ENCODE results near the gene KIAA1328. TPM values are rescaled to one million over a fixed set of nuclear protein-coding genes. Genes with fewer than 3 reads are reported as not detected.

Gene KIAA1328
- polyA plus RNA-seq, 1 donor from 2014 or later = 8.5 TPM

- Histone ChIP-seq H3K9me2 (ENCODE audit: insufficient read depth, low read length) (no peaks in the 10 kb centered on the region), H3K9me3 (ENCODE audit: low read length) (no peaks in the 10 kb centered on the region), H3K27ac (ENCODE audit: low read length) (no peak overlapping the region), H3K4me3 (ENCODE audit: low read length) (no peak overlapping the region), H3F3A (ENCODE audit: insufficient read depth, low read length, poor library complexity, severe bottlenecking) (no peaks in the 10 kb centered on the region), H3K4me2 (ENCODE audit: low read length) (no peak overlapping the region), H3K27me3 (ENCODE audit: insufficient read depth, low read depth, low read length) (no peaks in the 10 kb centered on the region), H3K9ac (ENCODE audit: low read length) (no peak overlapping the region), H3K79me2 (replicated peaks; ENCODE audit: insufficient read depth, low read length) (no peaks in the 10 kb centered on the region), H2AFZ (ENCODE audit: low read depth, low read length) (no peak overlapping the region), H4K20me1 (ENCODE audit: insufficient read depth) (no peaks in the 10 kb centered on the region), H3K36me3 (ENCODE audit: insufficient read depth, low read length) (no peaks in the 10 kb centered on the region)
- TF ChIP-seq REST (IDR thresholded peaks at IDR 0.05; ENCODE audit: borderline replicate concordance) (no peak), SMC3 (conservative IDR thresholded peaks at IDR 0.05; ENCODE audit: poor library complexity) (no peak), MXI1 (conservative IDR thresholded peaks at IDR 0.05; ENCODE audit: poor library complexity, severe bottlenecking) (no peak), RAD21 (conservative IDR thresholded peaks at IDR 0.05) (no peak), EZH2 (IDR thresholded peaks at IDR 0.05; ENCODE audit: borderline replicate concordance, insufficient read depth, low read length, poor library complexity, severe bottlenecking) (no peak), TAF1 (IDR thresholded peaks at IDR 0.05; ENCODE audit: low read depth) (no peak), POLR2AphosphoS5 (IDR thresholded peaks at IDR 0.05) (no peak), CTCF (IDR thresholded peaks at IDR 0.05; ENCODE audit: poor library complexity, severe bottlenecking) (no peak), EP300 (conservative IDR thresholded peaks at IDR 0.05; ENCODE audit: poor library complexity, severe bottlenecking) (no peak)
Observed at GRCh38 chr18:37012452-37012851, 183.5 kb downstream of the KIAA1328 start.

- no peaks in the 10 kb centered on the region for H3K9me2 ChIP-seq (ENCODE audit: insufficient read depth, low read length)
- TF ChIP-seq TAF1 (IDR thresholded peaks at IDR 0.05; ENCODE audit: low read depth) (no peak), POLR2AphosphoS5 (IDR thresholded peaks at IDR 0.05) (no peak), MXI1 (conservative IDR thresholded peaks at IDR 0.05; ENCODE audit: poor library complexity, severe bottlenecking) (no peak), REST (IDR thresholded peaks at IDR 0.05; ENCODE audit: borderline replicate concordance) (no peak), EP300 (conservative IDR thresholded peaks at IDR 0.05; ENCODE audit: poor library complexity, severe bottlenecking) (no peak), RAD21 (conservative IDR thresholded peaks at IDR 0.05) (no peak), EZH2 (IDR thresholded peaks at IDR 0.05; ENCODE audit: borderline replicate concordance, insufficient read depth, low read length, poor library complexity, severe bottlenecking) (no peak), CTCF (IDR thresholded peaks at IDR 0.05; ENCODE audit: poor library complexity, severe bottlenecking) (no peak), SMC3 (conservative IDR thresholded peaks at IDR 0.05; ENCODE audit: poor library complexity) (no peak)
- no peaks in the 10 kb centered on the region for H3F3A ChIP-seq (ENCODE audit: insufficient read depth, low read length, poor library complexity, severe bottlenecking)
- no peak overlapping the region for H3K4me3 ChIP-seq (ENCODE audit: low read length)
- no peaks in the 10 kb centered on the region for H3K9me3 ChIP-seq (ENCODE audit: low read length)
- no peak overlapping the region for H3K27ac ChIP-seq (ENCODE audit: low read length)
- no peak overlapping the region for H3K4me2 ChIP-seq (ENCODE audit: low read length)
- no peaks in the 10 kb centered on the region for H4K20me1 ChIP-seq (ENCODE audit: insufficient read depth)
- no peak overlapping the region for H2AFZ ChIP-seq (ENCODE audit: low read depth, low read length)
- H3K79me2 ChIP-seq (replicated peaks; ENCODE audit: insufficient read depth, low read length) = no peaks in the 10 kb centered on the region
- no peak overlapping the region for H3K9ac ChIP-seq (ENCODE audit: low read length)
- H3K36me3 ChIP-seq (ENCODE audit: insufficient read depth, low read length) = no peaks in the 10 kb centered on the region
- no peaks in the 10 kb centered on the region for H3K27me3 ChIP-seq (ENCODE audit: insufficient read depth, low read depth, low read length)
Observed at GRCh38 chr18:37019157-37019827, 190.4 kb downstream of the KIAA1328 start.

Data from neural cell (in vitro differentiated cells).